BLaER1 treated with 17β-estradiol and CSF1 and Interleukin-3, amounts not matched to agents 10 nM and 100 nM (cell line): ENCODE data around the gene SDK2.
A peak's percentile ranks its signal among the peaks of the same experiment; 100 is the strongest.

Source experiments
- H3K27ac ChIP-seq, 11 experiments: shearing (Covaris generic); formaldehyde crosslinking; 2 replicates each; pipeline ENCODE4 v1.8.1; 2022
- H3K27me3 ChIP-seq, 11 experiments: shearing (Covaris generic); formaldehyde crosslinking; 2 replicates each; pipeline ENCODE4 v1.8.1; 2022
- H3K36me3 ChIP-seq, 11 experiments: shearing (Covaris generic); formaldehyde crosslinking; 2 replicates each; pipeline ENCODE4 v1.8.1; 2022
- H3K4me1 ChIP-seq, 10 experiments: shearing (Covaris generic); formaldehyde crosslinking; 2 replicates each; pipeline ENCODE4 v1.8.1; 2022
- H3K4me2 ChIP-seq, 11 experiments: shearing (Covaris generic); formaldehyde crosslinking; 2 replicates each; pipeline ENCODE4 v1.8.1; 2022
- H3K4me3 ChIP-seq, 10 experiments: shearing (Covaris generic); formaldehyde crosslinking; 2 replicates each; pipeline ENCODE4 v1.8.1; 2022
- H3K9ac ChIP-seq, 11 experiments: shearing (Covaris generic); formaldehyde crosslinking; 2 replicates each; pipeline ENCODE4 v1.8.1; 2022
- H3K9me3 ChIP-seq, 11 experiments: shearing (Covaris generic); formaldehyde crosslinking; replicated peaks in 1 of 11; 2 replicates each; pipeline ENCODE4 v1.8.1; 2022
- H4K20me1 ChIP-seq, 11 experiments: shearing (Covaris generic); formaldehyde crosslinking; 2 replicates each; pipeline ENCODE4 v1.8.1; 2022
- Cebpa-rat ChIP-seq, 11 experiments: shearing (Covaris generic); IDR thresholded peaks; 2 replicates each; pipeline ENCODE4 v1.8.1; 2022

SDK2 gene

DNA sequence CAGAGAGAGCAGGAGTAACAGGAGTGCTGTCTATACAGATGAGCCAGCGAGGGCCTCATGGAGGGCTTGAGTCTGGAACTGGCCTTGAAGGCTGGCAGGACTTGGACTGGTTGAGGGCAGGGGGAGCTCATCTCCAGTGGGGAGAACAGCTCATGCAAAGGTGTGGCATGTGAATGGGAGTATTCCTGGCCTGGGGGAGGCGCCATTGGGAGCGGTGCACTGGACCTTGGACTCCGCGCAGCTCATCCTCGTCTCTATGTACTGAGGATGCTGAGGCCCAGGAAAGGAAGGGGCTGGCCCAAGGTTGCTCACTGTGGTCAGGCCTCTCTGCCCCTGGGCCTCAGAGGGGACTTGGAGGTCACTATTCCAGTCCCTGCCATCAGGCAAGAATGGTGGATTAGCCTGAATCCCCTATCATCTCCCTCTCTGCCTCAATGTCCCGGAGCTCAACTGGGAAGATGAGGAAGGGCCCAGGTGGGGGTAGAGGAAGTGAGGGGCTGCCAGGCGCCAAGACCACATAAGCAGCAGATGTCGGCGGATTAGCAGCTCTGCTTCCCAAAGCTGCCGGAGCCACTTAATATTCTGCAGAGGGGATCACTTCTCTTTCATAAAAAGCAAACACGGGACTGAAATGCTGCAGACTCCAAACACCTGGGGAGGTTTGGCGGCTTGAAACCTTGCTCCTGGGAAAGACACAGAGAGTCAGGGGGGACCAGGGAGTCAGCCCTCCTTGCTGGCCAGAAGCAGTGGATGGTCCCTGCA is 88.9 kb downstream of the SDK2 start:
- Histone ChIP-seq H3K9ac (no peak overlapping the region), H3K4me3 (no peak overlapping the region), H3K36me3 (no peaks in the 10 kb centered on the region), H3K4me1 (peaks cover 0 to 44% (median 31%) of the 10 kb centered on the region in 10 experiments; a peak in 13 of 20 replicates), H4K20me1 (peaks cover 0 to 18% (median 0%) of the 10 kb centered on the region in 11 experiments; a peak in 2 of 22 replicates), H3K27ac (no peak overlapping the region), H3K9me3 (no peaks in the 10 kb centered on the region), H3K4me2 (no peak overlapping the region), H3K27me3 (no peaks in the 10 kb centered on the region)
- TF ChIP-seq Cebpa-rat (IDR thresholded peaks at IDR 0.05), result no peak

DNA sequence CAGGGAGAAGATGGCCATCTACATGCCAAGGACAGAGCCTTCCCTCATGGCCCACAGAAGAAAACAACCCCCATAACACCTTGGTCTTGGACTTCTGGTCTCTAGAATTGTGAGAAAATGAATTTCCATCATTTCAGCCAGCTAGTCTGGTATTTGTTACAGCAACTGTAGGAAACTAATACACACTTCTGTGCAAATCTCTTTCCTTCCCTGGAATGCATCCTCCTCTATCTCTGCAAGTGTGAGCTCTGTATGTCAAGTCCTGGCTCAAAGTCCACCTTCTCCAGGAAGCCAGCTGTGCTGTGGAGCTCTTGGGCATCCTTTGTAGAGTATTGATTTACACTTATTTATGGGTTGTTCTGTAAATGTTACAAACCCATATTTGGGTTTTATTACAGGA is 89.7 kb downstream of the SDK2 start:
- TF ChIP-seq Cebpa-rat (IDR thresholded peaks at IDR 0.05), result no peak
- H3K9ac ChIP-seq, result no peak overlapping the region
- H3K9me3 ChIP-seq, result no peaks in the 10 kb centered on the region
- H3K36me3 ChIP-seq, result no peaks in the 10 kb centered on the region
- no peaks in the 10 kb centered on the region for H3K27me3 ChIP-seq
- H3K27ac ChIP-seq, result no peak overlapping the region
- no peak overlapping the region for H3K4me2 ChIP-seq
- H4K20me1 ChIP-seq, result peaks cover 0 to 19% (median 0%) of the 10 kb centered on the region in 11 experiments; a peak in 2 of 22 replicates
- no peak overlapping the region for H3K4me3 ChIP-seq
- H3K4me1 ChIP-seq, result peaks cover 0 to 43% (median 23%) of the 10 kb centered on the region in 10 experiments; a peak in 15 of 20 replicates

GRCh38 chr17:73553311-73553710 is 90.9 kb downstream of the SDK2 start:
- no peaks in the 10 kb centered on the region for H3K9me3 ChIP-seq
- no peak overlapping the region for H3K4me3 ChIP-seq
- H4K20me1 ChIP-seq, result peaks cover 0 to 26% (median 0%) of the 10 kb centered on the region in 11 experiments; a peak in 3 of 22 replicates
- H3K4me1 ChIP-seq, result peaks cover 9 to 44% (median 19%) of the 10 kb centered on the region in 10 experiments; a peak in 19 of 20 replicates
- H3K9ac ChIP-seq, result no peak overlapping the region
- no peak for TF ChIP-seq Cebpa-rat (IDR thresholded peaks at IDR 0.05)
- H3K27ac ChIP-seq, result no peak overlapping the region
- H3K4me2 ChIP-seq, result no peak overlapping the region
- no peaks in the 10 kb centered on the region for H3K36me3 ChIP-seq
- H3K27me3 ChIP-seq, result no peaks in the 10 kb centered on the region

DNA sequence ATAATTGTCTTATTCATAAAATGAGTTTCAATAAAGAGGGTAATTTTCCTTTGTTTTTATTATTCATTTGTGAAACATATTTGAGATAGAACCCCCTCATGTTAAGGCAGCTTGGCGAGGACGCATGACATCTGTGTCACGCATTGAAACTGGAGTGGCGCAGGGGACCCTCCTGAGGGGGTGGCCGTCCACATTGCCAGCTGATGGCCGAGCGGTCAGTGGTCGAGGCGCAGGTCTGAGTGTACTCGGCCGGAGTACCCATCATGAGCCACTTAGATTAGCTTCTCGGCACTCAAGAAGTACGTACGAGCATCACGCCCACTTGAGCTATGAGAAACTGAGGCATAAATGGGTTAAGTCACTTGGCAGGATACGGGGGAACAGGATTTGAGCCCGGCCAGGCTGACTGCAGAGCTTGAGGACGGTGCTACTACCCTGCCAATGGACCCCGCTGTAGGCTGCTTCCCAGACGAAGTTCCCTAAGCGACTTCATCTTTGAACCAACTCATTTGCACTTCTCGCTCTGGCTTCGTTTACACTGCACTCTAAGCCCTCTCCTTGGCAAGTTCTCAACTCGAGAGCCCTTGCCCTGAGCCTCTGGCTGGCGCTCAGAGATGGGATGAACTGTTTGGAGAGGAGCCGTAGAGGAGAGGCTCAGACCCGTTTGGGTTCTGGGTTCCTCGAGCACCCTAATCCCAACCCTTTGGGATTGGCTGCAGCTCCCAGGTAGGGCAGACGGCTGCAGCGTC is 91.8 kb downstream of the SDK2 start:
- no peak for TF ChIP-seq Cebpa-rat (IDR thresholded peaks at IDR 0.05)
- no peaks in the 10 kb centered on the region for H3K27me3 ChIP-seq
- H4K20me1 ChIP-seq, result peaks cover 0 to 30% (median 0%) of the 10 kb centered on the region in 11 experiments; a peak in 3 of 22 replicates
- no peak overlapping the region for H3K4me3 ChIP-seq
- H3K27ac ChIP-seq, result no peak overlapping the region
- H3K4me2 ChIP-seq, result peak overlapping the region in 5 of 11 experiments; percentile 9 to 23 (median 18); a peak in 10 of 22 replicates
- peaks cover 12 to 45% (median 24%) of the 10 kb centered on the region in 10 experiments for H3K4me1 ChIP-seq
- no peaks in the 10 kb centered on the region for H3K9me3 ChIP-seq
- no peaks in the 10 kb centered on the region for H3K36me3 ChIP-seq
- H3K9ac ChIP-seq, result no peak overlapping the region

DNA sequence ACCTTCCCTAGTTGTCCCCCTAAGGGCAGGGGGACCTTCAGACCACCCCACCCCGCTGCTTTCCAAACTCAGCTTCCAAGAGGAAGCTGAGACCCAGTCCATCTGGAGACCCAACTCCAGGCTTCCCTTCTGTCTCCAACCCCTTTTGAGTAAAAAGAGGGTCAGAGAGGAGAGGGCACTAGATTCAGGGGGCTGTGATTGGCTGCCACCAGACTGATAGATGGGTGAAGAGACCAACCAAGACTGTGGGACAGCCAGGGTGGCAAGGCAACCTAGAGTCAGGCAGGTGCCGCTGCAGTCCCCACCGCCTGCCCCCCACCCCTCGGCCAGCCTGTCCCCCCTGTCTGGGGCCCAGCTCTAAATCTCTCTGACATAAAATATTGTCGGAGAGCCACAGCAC is 92.5 kb downstream of the SDK2 start:
- no peak overlapping the region for H3K27ac ChIP-seq
- no peaks in the 10 kb centered on the region for H3K36me3 ChIP-seq
- no peak overlapping the region for H3K4me3 ChIP-seq
- peaks cover 0 to 33% (median 0%) of the 10 kb centered on the region in 11 experiments; a peak in 3 of 22 replicates for H4K20me1 ChIP-seq
- H3K4me2 ChIP-seq, result peak overlapping the region in 6 of 11 experiments; percentile 9 to 23 (median 18); a peak in 8 of 22 replicates
- H3K9me3 ChIP-seq, result no peaks in the 10 kb centered on the region
- TF ChIP-seq Cebpa-rat (IDR thresholded peaks at IDR 0.05), result no peak
- no peaks in the 10 kb centered on the region for H3K27me3 ChIP-seq
- H3K9ac ChIP-seq, result no peak overlapping the region
- peaks cover 17 to 49% (median 30%) of the 10 kb centered on the region in 10 experiments for H3K4me1 ChIP-seq

DNA sequence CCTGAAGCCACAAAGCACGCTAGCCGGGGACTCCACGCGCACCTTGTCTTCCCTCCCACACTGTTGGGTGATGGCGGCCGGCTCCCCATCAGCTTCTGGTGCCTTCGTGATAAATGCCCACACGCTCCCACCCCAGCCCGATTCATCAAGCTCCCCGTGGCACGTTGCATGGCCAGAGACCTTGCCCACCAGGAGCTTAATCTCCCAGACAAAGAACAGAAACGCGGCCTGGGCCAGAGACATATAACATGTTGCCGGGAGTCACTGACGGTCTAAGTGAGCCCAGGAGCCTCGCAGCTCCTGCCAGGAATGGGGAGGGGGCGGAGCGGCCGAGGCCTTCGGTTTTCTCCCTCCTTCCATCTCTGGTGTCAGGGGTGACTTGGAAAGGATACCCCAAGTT is 93.1 kb downstream of the SDK2 start:
- no peaks in the 10 kb centered on the region for H3K9me3 ChIP-seq
- H3K4me3 ChIP-seq, result no peak overlapping the region
- H3K27me3 ChIP-seq, result no peaks in the 10 kb centered on the region
- H3K27ac ChIP-seq, result no peak overlapping the region
- H4K20me1 ChIP-seq, result peaks cover 0 to 33% (median 0%) of the 10 kb centered on the region in 11 experiments; a peak in 3 of 22 replicates
- no peak overlapping the region for H3K4me2 ChIP-seq
- TF ChIP-seq Cebpa-rat (IDR thresholded peaks at IDR 0.05), result no peak
- no peak overlapping the region for H3K9ac ChIP-seq
- H3K36me3 ChIP-seq, result no peaks in the 10 kb centered on the region
- peaks cover 23 to 51% (median 36%) of the 10 kb centered on the region in 10 experiments for H3K4me1 ChIP-seq

DNA sequence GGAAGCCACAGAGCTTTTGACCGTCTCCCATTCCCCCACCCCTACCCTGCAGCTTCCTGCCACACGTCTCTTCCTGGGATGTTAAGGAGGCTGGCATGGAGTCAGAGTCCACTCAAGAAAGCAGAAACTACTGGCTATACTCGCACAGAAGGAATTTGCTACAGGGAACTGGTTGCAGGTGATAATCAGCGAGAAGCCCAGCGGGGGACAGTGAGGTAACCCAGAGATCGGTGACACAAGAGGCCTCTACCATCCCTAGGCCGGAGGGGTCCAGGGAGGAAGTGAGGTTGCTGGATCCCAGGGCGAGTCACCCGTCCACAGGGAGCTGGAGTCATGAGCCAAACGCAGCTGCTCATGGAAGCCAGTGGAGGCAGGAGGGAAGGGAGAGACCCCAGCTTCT is 93.7 kb downstream of the SDK2 start:
- Histone ChIP-seq H4K20me1 (peaks cover 0 to 32% (median 0%) of the 10 kb centered on the region in 11 experiments; a peak in 3 of 22 replicates), H3K9me3 (no peaks in the 10 kb centered on the region), H3K4me2 (no peak overlapping the region), H3K4me3 (no peak overlapping the region), H3K36me3 (no peaks in the 10 kb centered on the region), H3K9ac (no peak overlapping the region), H3K4me1 (peaks cover 23 to 52% (median 36%) of the 10 kb centered on the region in 10 experiments), H3K27ac (no peak overlapping the region), H3K27me3 (no peaks in the 10 kb centered on the region)
- TF ChIP-seq Cebpa-rat (IDR thresholded peaks at IDR 0.05), result no peak

DNA sequence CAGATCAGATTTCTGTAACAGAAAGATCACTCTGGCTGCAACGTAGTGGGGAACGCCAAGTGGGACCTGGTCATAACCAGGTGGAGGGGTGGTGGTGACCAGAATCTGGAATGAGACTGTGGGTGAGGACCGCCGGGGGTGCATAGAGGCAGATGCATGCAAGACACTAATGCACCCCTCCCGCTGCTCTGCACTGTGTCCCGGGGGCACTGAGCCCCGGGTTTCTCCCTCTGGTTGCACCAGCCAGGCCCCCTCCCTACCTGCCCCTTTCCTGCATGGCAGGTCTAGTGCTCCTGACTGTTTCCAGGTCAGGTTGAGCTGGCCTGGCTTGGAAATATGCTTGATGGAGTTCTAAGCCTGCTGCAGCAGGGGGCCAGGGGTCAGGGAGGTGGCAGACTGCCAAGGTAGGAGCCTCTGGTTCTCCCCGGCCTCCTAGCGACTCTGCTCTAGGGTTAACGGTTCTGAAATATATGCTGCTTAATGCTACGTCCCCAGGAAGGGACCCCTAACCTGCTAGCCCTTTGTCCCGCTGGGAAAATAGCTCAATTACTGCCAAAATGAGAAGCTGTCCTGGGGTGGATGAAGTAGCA is 94.3 kb downstream of the SDK2 start:
- Histone ChIP-seq H3K4me1 (peaks cover 23 to 52% (median 36%) of the 10 kb centered on the region in 10 experiments), H3K27me3 (no peaks in the 10 kb centered on the region), H3K4me2 (no peak overlapping the region), H3K27ac (no peak overlapping the region), H4K20me1 (peaks cover 0 to 26% (median 0%) of the 10 kb centered on the region in 11 experiments; a peak in 3 of 22 replicates), H3K9ac (no peak overlapping the region), H3K4me3 (no peak overlapping the region), H3K9me3 (no peaks in the 10 kb centered on the region), H3K36me3 (no peaks in the 10 kb centered on the region)
- TF ChIP-seq Cebpa-rat (IDR thresholded peaks at IDR 0.05), result no peak
